Spleen (tissue), 7 donors: ENCODE results near the gene FUT7.

Experiments used
- POLR2A ChIP-seq, 3 donors: fragments of 450-650 bp; IDR thresholded peaks; one replicate each; pipeline ENCODE4 v1.5.1; 2017; ENCODE audit warnings: antibody characterized with exemption in 3 of 3, mild to moderate bottlenecking in 1 of 3
- POLR2AphosphoS5 ChIP-seq, 3 donors: sonication (generic); formaldehyde crosslinking; IDR thresholded peaks; one replicate each; pipeline ENCODE4 v1.5.1; 2017; ENCODE audit warnings: antibody characterized with exemption in 3 of 3
- TF ChIP-seq, protein P1 (sequence below), 11 experiments: fragments of 200-600 bp in 7 of 11; fragments of 450-650 bp in 4 of 11; sonication (generic) in 4 of 11; IDR thresholded peaks in 8 of 11; conservative IDR thresholded peaks in 3 of 11; 1 replicate in 7 of 11; 2 replicates in 4 of 11; pipeline versions ENCODE4 v1.4.0 to v1.8.0; 2016 to 2021; ENCODE audit warnings: antibody characterized with exemption in 11 of 11, inconsistent platforms in 4 of 11, mild to moderate bottlenecking in 1 of 11
- donor health status: DM: no; HTN: no; CAD: no; lungs with moderate emphysema.
- donor health status: DM: no; HTN: no; CAD: no.
- donor health status: DM: no; HTN: no; CAD: no.

DNA sequence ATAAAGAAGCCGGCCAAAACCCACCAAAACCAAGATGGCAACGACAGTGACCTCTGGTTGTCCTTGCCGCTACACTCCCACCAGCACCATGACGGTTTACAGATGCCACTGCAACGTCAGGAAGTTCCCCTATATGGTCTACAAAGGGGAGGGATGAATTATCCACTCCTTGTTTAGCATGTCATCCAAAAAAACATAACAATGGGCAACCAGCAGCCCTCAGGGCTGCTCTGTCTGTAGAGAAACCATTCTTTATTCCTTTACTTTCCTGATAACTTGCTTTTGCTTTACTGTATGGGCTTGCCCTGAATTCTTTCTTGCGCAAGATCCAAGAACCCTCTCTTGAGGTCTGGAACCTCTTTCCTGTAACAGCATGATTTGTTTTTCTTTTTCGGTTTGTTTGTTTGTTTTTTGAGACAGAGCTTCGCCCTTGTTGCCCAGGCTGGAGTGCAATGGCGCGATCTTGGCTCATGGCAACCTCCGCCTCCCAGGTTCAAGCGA lies 43.4 kb upstream of the FUT7 start:
- TF ChIP-seq POLR2A (IDR thresholded peaks at IDR 0.05) (no peak), POLR2AphosphoS5 (IDR thresholded peaks at IDR 0.05) (no peak)
- TF ChIP-seq, protein P1, sequence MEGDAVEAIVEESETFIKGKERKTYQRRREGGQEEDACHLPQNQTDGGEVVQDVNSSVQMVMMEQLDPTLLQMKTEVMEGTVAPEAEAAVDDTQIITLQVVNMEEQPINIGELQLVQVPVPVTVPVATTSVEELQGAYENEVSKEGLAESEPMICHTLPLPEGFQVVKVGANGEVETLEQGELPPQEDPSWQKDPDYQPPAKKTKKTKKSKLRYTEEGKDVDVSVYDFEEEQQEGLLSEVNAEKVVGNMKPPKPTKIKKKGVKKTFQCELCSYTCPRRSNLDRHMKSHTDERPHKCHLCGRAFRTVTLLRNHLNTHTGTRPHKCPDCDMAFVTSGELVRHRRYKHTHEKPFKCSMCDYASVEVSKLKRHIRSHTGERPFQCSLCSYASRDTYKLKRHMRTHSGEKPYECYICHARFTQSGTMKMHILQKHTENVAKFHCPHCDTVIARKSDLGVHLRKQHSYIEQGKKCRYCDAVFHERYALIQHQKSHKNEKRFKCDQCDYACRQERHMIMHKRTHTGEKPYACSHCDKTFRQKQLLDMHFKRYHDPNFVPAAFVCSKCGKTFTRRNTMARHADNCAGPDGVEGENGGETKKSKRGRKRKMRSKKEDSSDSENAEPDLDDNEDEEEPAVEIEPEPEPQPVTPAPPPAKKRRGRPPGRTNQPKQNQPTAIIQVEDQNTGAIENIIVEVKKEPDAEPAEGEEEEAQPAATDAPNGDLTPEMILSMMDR (IDR thresholded peaks at IDR 0.05 in 8 of 11, conservative IDR thresholded peaks at IDR 0.05 in 3 of 11), result no peak
